Embryonic facial prominence (tissue), 1 donor: ENCODE measurements around the gene SLC25A48.
A peak's percentile ranks its signal among the peaks of the same experiment; 100 is the strongest.

ENCODE experiments used
- DNase-seq: peaks from one replicate; pipeline ENCODE4 v3.0.0-alpha.2; 2016; ENCODE audit errors: extremely low spot score

The SLC25A48 gene

DNA sequence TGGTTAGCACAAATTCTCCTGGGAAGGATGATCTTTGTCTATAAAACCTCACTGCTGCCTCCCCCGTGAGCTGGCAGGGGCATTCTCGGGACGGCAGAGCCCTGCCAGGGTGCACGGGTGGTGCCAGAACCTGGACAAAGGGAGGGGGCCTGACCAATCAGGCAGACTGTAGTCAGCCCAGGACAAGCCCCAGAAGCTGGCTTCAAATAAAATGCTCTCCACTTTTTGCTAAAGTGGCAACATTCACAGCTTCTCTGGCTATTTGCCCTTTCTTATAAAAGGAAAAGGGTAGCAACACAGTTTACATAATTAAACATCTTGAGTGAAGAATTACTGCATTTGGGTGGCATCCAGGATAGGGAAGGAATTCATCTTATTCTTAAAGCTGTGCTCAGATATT lies 46.8 kb downstream of the SLC25A48 start:
- DNase-seq = no peak

GRCh38 chr5:135881819-135882218 lies 47.4 kb downstream of the SLC25A48 start:
- no peak for DNase-seq

DNA sequence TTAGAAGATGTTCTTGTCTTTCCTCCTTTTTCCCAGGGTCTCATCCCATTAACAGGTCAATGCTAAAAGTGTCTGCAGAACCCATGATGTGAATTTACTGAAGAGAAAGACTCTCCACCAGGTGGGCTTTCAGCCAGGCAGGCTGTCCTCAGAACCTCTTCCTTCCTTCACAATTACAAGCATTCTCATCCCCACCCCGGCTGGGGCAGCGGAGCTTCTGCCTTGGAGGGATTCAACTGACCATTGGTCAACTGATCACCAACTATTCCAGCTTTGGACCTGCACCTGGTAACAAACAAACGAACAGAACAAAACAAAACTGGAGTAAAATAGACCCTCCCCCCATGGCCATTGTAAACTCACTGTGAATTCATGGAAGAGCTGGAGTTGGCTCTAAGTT lies 48.6 kb downstream of the SLC25A48 start:
- no peak for DNase-seq

- DNase-seq = no peak
Observed at GRCh38 chr5:135883441-135883840, 49.0 kb downstream of the SLC25A48 start.

- DNase-seq = no peak
Observed at GRCh38 chr5:135885031-135885430, 50.6 kb downstream of the SLC25A48 start.

GRCh38 chr5:135886136-135886535 lies 51.7 kb downstream of the SLC25A48 start:
- no peak for DNase-seq

- DNase-seq = peak; percentile 59
Observed at GRCh38 chr5:135887447-135887864, 53.0 kb downstream of the SLC25A48 start.

DNA sequence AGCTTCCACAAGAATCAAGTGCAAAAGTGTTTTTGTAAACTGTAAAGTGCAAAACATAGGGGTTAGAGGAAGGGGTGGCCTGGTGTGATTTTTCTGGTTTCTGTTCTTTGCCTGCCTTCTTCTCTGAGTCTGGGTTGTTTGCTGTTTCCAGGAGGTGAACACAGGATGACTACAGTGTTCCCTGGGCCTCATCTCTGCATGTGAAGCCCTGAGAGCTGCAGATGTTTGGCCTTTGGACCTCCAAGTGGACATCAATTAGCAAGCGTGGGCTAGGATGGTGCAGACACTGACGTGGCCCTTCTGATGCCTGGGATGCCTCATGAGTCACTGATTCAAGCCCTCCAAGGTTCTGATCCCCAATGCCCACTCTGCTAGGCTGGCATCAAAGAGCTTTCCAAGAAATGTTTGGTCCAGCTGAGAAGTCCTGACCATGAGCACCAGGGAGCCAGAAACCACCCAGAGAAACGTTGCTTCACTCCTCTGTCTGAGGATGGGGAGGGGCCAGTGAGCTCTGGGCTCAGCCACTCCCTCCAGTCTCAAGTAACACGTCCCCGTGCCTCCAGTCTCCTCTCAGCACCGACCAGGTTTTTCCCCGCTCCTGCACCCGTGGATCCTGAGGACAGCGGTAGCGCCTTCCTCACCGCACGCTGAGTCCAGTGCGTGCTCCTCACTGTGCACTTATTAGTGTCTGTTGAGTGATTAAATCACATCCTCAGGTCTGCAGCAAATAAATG lies 53.6 kb downstream of the SLC25A48 start:
- DNase-seq = no peak

GRCh38 chr5:135890296-135890695 lies 55.8 kb downstream of the SLC25A48 start:
- DNase-seq = no peak

- no peak for DNase-seq
Observed at GRCh38 chr5:135890867-135891266, 56.4 kb downstream of the SLC25A48 start.

- DNase-seq = no peak
Observed at GRCh38 chr5:135891268-135891667, 56.8 kb downstream of the SLC25A48 start.

DNA sequence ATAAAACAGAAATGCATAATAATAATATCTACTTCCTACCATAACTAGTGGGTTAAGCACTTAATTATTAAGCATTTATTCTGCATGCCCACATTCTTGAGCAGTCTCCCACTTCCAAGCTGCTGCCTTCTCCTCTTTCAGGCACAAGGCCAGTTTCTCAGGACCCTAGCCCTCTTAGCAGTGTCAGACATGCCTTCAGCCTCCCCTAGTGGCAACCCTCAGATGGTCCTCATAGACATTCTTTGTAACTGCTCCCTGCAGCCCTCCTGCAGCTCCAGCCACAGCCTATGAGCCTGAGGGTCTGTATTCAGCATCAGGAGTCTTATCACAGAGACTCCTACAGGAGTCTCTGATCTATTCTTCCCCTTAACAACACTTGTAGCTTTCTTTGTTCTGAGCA lies 57.3 kb downstream of the SLC25A48 start:
- DNase-seq = no peak

DNA sequence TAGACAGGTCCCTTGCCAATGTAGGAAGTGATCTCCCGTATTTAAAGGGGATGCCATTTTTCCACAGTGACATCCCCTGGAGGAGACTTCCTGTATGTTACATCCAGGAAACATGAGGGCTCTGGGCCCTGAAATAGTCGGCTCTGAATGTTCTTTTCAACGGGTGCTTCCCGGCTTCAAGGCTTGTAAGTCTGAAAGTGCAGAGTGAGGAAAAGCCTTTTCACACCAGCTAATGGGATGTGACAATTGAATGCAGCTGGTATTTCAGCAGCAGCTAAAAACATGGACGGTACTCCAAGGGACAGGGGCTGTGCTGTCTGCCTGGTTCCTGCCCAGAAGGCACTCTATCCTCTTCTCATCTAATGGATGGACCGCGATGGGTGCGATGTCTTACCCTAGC lies 59.8 kb downstream of the SLC25A48 start:
- no peak for DNase-seq

DNA sequence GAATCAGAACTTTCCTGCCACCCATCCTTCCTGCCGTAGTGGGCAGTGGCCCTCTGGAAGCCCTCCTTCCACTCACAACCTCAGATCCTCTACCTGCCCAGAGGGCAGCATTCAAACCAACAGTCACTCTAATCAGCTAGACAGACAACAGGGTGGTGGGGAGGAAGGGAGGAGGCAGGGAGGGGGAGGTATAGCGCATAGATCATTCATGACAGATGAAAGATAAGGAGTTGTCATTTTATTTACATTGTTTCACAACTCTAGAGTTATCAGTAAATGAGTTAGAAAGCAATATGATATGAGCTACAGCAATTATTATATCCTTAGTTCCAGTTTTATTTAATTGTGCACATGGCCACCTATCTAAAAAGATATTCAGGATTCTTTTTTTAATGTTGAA lies 60.3 kb downstream of the SLC25A48 start:
- no peak for DNase-seq

- DNase-seq = no peak
Observed at GRCh38 chr5:135895474-135896006, 61.1 kb downstream of the SLC25A48 start, which contains the start of gene IL9. IL9 (minus strand) TSS chr5:135895841; CDS start chr5:135895816, 25 bp downstream.

GRCh38 chr5:135898651-135899050 lies 64.2 kb downstream of the SLC25A48 start:
- DNase-seq = no peak

DNA sequence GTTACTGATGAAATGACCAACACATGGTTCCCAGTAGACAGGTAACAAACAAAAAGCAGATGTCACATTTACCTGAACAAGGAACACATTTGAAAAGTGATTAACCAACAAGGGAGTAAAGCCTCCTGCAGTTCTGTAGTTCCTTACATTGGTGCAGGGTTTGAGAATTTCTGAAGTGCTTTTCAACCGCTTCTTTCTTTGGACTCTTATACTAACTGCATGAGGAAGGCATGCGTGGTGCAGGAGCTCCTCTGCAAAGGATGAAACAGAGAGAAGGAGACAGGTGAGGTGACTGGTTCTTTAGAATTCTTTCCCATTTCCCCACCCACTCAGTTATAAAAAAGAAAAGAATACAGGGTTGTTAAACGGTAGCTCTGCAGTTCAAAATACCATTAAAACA lies 65.8 kb downstream of the SLC25A48 start:
- DNase-seq = no peak

- DNase-seq = no peak
Observed at GRCh38 chr5:135901633-135902032, 67.2 kb downstream of the SLC25A48 start.

GRCh38 chr5:135905144-135905543 lies 70.7 kb downstream of the SLC25A48 start:
- no peak for DNase-seq

DNA sequence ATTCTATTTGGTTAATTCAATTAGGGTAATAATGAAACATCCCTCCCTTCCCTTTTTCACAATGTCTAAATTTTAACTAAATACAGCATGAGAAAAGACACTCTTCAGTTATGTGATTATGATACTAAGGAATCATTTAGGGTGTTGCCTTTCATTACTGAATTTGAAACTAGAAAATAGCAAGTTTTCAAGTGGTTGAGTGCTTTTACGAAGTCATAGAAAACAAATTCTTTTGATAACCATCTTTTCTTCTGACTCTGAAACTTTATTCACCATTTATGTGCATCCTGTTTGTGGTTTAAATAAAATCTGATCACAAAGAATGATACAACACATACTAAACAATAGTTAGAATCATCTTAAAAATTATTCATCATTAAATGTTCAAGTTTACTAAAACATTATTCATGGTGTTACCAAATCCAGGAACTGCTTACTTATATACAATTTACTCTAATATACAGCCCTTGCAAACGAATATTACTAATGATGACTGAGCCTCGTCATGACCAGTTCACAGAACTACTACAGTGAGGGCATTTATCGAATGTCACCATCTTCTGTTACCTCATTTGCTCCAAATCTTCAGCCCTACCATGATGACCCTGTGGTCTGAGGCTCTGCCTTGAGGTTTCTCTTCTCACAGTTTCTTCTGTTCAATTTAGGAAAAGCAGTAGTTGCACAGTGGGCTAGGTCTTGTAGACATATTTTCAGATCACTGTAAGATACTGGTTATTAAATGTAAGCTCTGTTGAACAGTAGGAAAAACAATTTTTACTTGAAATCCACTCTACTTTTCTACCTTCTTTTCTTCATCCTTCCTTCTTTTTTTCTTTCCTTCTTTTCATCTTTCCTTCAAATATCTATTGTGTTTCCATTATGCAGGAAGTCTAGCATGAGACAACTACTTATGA lies 79.5 kb downstream of the SLC25A48 start:
- DNase-seq = no peak

DNA sequence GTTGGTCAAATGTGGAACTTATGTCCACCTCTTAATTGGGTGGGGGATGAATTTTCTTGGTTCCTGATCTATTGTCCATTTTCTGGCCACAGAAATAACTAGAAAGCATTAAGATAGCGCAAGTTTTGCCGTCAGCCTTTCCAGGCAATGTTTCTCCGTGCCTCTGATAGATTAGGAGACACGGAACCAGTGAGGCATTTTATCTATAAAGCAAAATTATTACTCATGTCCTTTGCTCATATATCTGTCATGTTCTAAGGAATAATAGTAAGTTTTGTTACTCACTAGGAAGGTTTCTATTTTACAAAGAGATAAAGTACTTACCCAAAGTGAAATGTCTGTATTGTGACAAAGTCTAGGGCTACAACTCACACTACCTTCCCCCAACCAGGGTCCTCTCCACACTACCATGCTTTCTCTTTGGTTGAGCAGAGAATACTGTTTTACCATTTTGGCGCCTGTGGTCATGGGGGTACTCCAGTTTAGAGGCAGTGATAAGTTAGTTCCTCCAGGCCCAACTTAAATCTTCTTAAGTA lies 81.1 kb downstream of the SLC25A48 start:
- no peak for DNase-seq

GRCh38 chr5:135916638-135917263 lies 82.3 kb downstream of the SLC25A48 start:
- no peak for DNase-seq
